OCI-LY1 (cell line): ENCODE results near the gene PPDPF.

ENCODE experiments used
- H2AFZ ChIP-seq: fragments of 200-600 bp; sonication (generic), shearing (Covaris generic); 2 replicates; pipeline ENCODE4 v1.6.0; 2014; ENCODE audit warnings: antibody characterized with exemption, mild to moderate bottlenecking, low read length
- H3F3A ChIP-seq: fragments of 200-600 bp; sonication (generic), shearing (Covaris generic); 2 replicates; pipeline ENCODE4 v1.6.0; 2014; ENCODE audit warnings: mild to moderate bottlenecking, antibody characterized with exemption, low read length, moderate library complexity; ENCODE audit not compliant: insufficient read depth
- H3K27ac ChIP-seq: fragments of 200-600 bp; sonication (generic); 2 replicates; pipeline ENCODE4 v1.5.1; 2014; ENCODE audit warnings: low read length, mixed run types, mild to moderate bottlenecking, low read depth; ENCODE audit not compliant: poor library complexity, severe bottlenecking
- H3K27me3 ChIP-seq: fragments of 200-600 bp; sonication (generic); 2 replicates; pipeline ENCODE4 v1.6.0; 2014; ENCODE audit warnings: antibody characterized with exemption, mild to moderate bottlenecking, low read length, moderate library complexity; ENCODE audit not compliant: insufficient read depth
- H3K36me3 ChIP-seq: fragments of 200-600 bp; sonication (generic); 2 replicates; pipeline ENCODE4 v1.6.1; 2014; ENCODE audit warnings: mild to moderate bottlenecking, antibody characterized with exemption, low read length, moderate library complexity, mixed read lengths; ENCODE audit not compliant: insufficient read depth
- H3K4me1 ChIP-seq: fragments of 200-600 bp; sonication (generic); 2 replicates; pipeline ENCODE4 v1.5.1; 2014; ENCODE audit warnings: mild to moderate bottlenecking, low read length, moderate library complexity; ENCODE audit not compliant: insufficient read depth, severe bottlenecking
- H3K4me2 ChIP-seq: fragments of 200-600 bp; sonication (generic), shearing (Covaris generic); 2 replicates; pipeline ENCODE4 v1.6.1; 2014; ENCODE audit warnings: low read length
- H3K4me3 ChIP-seq: fragments of 200-600 bp; sonication (generic); 2 replicates; pipeline ENCODE4 v1.5.1; 2014; ENCODE audit warnings: low read length, low read depth, mild to moderate bottlenecking, mixed read lengths; ENCODE audit not compliant: poor library complexity, severe bottlenecking
- H3K79me2 ChIP-seq: fragments of 200-600 bp; shearing (Covaris generic); 2 replicates; pipeline ENCODE4 v1.6.1; 2016; ENCODE audit warnings: mixed run types, low read length, mixed read lengths; ENCODE audit not compliant: insufficient read depth
- H3K9ac ChIP-seq: fragments of 200-600 bp; sonication (generic), shearing (Covaris generic); 2 replicates; pipeline ENCODE4 v1.6.1; 2014; ENCODE audit warnings: mild to moderate bottlenecking, low read length, mixed read lengths
- H3K9me2 ChIP-seq: fragments of 200-600 bp; sonication (generic), shearing (Covaris generic); 2 replicates; pipeline ENCODE4 v1.6.1; 2014; ENCODE audit warnings: low read depth, mild to moderate bottlenecking, low read length, mixed read lengths
- H3K9me3 ChIP-seq: fragments of 200-600 bp; shearing (Covaris generic); 2 replicates; pipeline ENCODE4 v1.6.1; 2014; ENCODE audit warnings: low read length, mixed read lengths
- H4K20me1 ChIP-seq: fragments of 200-600 bp; sonication (generic), shearing (Covaris generic); 2 replicates; pipeline ENCODE4 v1.6.0; 2016; ENCODE audit warnings: mild to moderate bottlenecking, low read length; ENCODE audit not compliant: insufficient read depth
- EZH2 ChIP-seq: fragments of 200-600 bp; sonication (generic), shearing (Covaris generic); IDR thresholded peaks from 2 replicates; pipeline ENCODE4 v1.8.0; 2017; ENCODE audit warnings: borderline replicate concordance, mixed run types, mild to moderate bottlenecking, antibody characterized with exemption, low read length, moderate library complexity, mixed read lengths
- TF ChIP-seq, protein P1 (sequence below): fragments of 200-600 bp; sonication (generic), shearing (Covaris generic); IDR thresholded peaks from 2 replicates; pipeline ENCODE4 v1.5.1; 2017; ENCODE audit warnings: mild to moderate bottlenecking, antibody characterized with exemption, low read length, moderate library complexity, mixed read lengths

Gene PPDPF

DNA sequence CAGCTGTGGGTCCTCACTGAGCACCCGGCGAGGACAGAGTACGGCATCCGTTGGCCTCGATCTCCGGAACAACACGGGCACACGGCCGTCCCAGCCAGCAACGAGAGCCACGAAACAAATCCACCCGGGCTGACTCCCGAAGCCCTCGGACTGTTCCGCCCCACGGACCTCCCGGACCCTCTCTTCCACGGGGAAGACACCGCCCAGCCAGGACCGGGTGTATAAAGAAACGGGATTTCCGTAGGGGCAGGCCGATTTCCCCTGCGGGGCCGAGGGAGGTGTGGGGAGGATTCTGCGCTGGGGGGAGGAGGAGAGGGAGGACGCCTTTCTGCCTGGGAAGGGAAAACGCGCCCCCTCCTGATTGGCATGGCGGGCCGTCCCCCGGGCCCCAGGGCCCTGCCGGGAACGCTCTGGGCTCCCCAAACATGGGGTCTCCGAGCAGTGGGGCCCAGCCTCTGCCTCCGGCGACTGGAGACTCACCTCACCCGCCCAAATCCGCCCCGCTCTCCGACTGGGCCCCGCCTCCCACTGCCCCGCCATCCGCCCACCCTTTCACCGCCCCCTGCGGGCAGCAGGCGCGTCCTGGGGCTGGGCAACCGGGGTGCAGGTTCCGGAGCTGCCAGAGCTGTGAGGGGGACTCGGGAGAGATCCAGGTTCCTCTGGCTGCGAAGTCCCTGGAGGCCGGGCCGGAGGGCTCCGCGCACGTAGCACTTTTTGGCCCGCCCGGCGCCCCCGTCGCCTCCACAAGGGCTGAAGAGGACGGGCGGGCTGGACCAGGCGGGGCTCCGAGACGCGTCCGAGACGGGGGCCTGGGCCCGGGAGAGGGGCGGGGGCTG, 679 bp upstream of the PPDPF start:
- H3K27ac ChIP-seq, result no peak overlapping the region
- no peak overlapping the region for H2AFZ ChIP-seq
- H3K4me3 ChIP-seq, result peak overlapping the region; percentile 78
- peaks cover 27% of the 10 kb centered on the region for H3K36me3 ChIP-seq
- no peaks in the 10 kb centered on the region for H3F3A ChIP-seq
- no peaks in the 10 kb centered on the region for H3K79me2 ChIP-seq
- no peaks in the 10 kb centered on the region for H3K27me3 ChIP-seq
- peaks cover 14% of the 10 kb centered on the region for H3K4me1 ChIP-seq
- H3K9ac ChIP-seq, result peak overlapping the region; percentile 80
- TF ChIP-seq, protein P1, sequence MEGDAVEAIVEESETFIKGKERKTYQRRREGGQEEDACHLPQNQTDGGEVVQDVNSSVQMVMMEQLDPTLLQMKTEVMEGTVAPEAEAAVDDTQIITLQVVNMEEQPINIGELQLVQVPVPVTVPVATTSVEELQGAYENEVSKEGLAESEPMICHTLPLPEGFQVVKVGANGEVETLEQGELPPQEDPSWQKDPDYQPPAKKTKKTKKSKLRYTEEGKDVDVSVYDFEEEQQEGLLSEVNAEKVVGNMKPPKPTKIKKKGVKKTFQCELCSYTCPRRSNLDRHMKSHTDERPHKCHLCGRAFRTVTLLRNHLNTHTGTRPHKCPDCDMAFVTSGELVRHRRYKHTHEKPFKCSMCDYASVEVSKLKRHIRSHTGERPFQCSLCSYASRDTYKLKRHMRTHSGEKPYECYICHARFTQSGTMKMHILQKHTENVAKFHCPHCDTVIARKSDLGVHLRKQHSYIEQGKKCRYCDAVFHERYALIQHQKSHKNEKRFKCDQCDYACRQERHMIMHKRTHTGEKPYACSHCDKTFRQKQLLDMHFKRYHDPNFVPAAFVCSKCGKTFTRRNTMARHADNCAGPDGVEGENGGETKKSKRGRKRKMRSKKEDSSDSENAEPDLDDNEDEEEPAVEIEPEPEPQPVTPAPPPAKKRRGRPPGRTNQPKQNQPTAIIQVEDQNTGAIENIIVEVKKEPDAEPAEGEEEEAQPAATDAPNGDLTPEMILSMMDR, result peak; percentile 12; the same call in 1 of the 2 replicates
- TF ChIP-seq EZH2, result no peak
- H4K20me1 ChIP-seq, result no peaks in the 10 kb centered on the region
- peak overlapping the region; percentile 75 for H3K4me2 ChIP-seq
- H3K9me3 ChIP-seq, result 0 out of 2 replicates have a peak, but pooled peaks cover 6% of the 10 kb centered on the region
- H3K9me2 ChIP-seq, result no peaks in the 10 kb centered on the region

DNA sequence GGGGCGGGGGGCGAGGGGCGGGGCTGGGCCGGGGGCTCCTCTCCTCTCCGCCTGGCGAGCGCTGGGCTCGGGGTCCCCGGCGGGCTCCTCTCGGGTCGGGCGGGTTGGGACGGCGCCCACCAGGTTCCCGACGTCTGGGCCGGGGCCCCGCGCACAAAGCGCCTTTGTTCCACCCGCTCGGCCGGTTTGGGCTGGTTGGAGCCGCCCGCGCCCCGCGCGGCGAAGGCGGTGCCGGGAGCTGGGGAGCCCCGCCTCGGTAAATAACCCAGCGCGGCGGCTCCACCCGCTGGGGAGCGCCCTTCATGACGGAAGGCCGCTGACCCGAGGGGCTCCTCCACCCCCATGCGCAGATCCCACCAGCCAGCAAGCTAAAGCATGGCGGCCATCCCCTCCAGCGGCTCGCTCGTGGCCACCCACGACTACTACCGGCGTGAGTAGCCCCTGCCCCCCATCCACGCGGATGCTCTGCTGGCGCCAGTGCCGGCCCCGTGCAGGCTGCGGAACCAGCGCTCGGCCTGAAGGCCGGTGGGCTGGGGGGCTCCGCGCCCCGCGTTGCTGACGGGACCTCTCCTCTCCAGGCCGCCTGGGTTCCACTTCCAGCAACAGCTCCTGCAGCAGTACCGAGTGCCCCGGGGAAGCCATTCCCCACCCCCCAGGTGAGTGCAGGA, 503 bp downstream of the PPDPF start:
- no peaks in the 10 kb centered on the region for H3K79me2 ChIP-seq
- H3K9ac ChIP-seq, result peak overlapping the region; percentile 80
- H3K27ac ChIP-seq, result no peak overlapping the region
- no peak for TF ChIP-seq EZH2
- TF ChIP-seq, protein P1, result peak; percentile 29
- peaks cover 14% of the 10 kb centered on the region for H3K4me1 ChIP-seq
- no peaks in the 10 kb centered on the region for H3K27me3 ChIP-seq
- H3K4me2 ChIP-seq, result peak overlapping the region; percentile 75
- H3F3A ChIP-seq, result no peaks in the 10 kb centered on the region
- H3K9me3 ChIP-seq, result 0 out of 2 replicates have a peak, but pooled peaks cover 6% of the 10 kb centered on the region
- H4K20me1 ChIP-seq, result no peaks in the 10 kb centered on the region
- peak overlapping the region; percentile 78 for H3K4me3 ChIP-seq
- H3K36me3 ChIP-seq, result peaks cover 27% of the 10 kb centered on the region
- H3K9me2 ChIP-seq, result no peaks in the 10 kb centered on the region
- H2AFZ ChIP-seq, result no peak overlapping the region

DNA sequence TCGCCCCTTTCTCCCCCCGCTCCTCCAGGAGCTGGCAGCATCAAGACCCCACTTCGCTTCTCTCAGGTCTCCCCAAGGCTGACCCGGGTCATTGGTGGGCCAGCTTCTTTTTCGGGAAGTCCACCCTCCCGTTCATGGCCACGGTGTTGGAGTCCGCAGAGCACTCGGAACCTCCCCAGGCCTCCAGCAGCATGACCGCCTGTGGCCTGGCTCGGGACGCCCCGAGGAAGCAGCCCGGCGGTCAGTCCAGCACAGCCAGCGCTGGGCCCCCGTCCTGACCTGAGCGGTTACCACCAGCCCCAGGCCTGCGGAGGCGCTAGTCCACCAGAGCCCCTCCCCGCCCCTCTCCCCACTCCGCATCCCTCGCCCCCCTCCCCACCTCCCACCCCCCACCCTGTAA, 1.0 kb downstream of the PPDPF start:
- TF ChIP-seq, protein P1, result no peak
- no peak for TF ChIP-seq EZH2
- Histone ChIP-seq H3K4me1 (peaks cover 14% of the 10 kb centered on the region), H3K9ac (peak overlapping the region; percentile 80), H4K20me1 (no peaks in the 10 kb centered on the region), H3F3A (no peaks in the 10 kb centered on the region), H3K4me3 (peak overlapping the region; percentile 78), H3K79me2 (no peaks in the 10 kb centered on the region), H3K9me3 (0 out of 2 replicates have a peak, but pooled peaks cover 6% of the 10 kb centered on the region), H3K27ac (no peak overlapping the region), H3K27me3 (no peaks in the 10 kb centered on the region), H3K36me3 (peaks cover 27% of the 10 kb centered on the region), H3K4me2 (peak overlapping the region; percentile 75), H3K9me2 (no peaks in the 10 kb centered on the region), H2AFZ (no peak overlapping the region)
